HG03064 (cell line): Measurements from ENCODE around the gene SLC35F5.
"Not testable (repeated sequence)": the region's sequence is repeated elsewhere in the genome, so short reads cannot be mapped to it uniquely, and the experiment has no call there.

Experiments
- ATAC-seq: cut with Tn5 transposase; IDR thresholded peaks from one replicate; pipeline ENCODE4 v1.9.1; 2021; ENCODE audit warnings: low read depth; ENCODE audit not compliant: unreplicated experiment

SLC35F5 gene

GRCh38 chr2:113698892-113699447 is 57.5 kb downstream of the SLC35F5 start:
- no peak for ATAC-seq

- ATAC-seq = not testable (repeated sequence)
Observed at GRCh38 chr2:113698251-113698650, 58.2 kb downstream of the SLC35F5 start.

- no peak for ATAC-seq
Observed at GRCh38 chr2:113697516-113697915, 58.9 kb downstream of the SLC35F5 start.

GRCh38 chr2:113694438-113694837 is 62.0 kb downstream of the SLC35F5 start:
- ATAC-seq = no peak

- ATAC-seq = peak; percentile 79
Observed at GRCh38 chr2:113692698-113693428, 63.6 kb downstream of the SLC35F5 start.

- not testable (repeated sequence) for ATAC-seq
Observed at GRCh38 chr2:113690871-113691270, 65.6 kb downstream of the SLC35F5 start.

- ATAC-seq = no peak
Observed at GRCh38 chr2:113686537-113686936, 69.9 kb downstream of the SLC35F5 start.

GRCh38 chr2:113685471-113685870 is 71.0 kb downstream of the SLC35F5 start:
- no peak for ATAC-seq

GRCh38 chr2:113679457-113679856 is 77.0 kb downstream of the SLC35F5 start:
- ATAC-seq = no peak

- ATAC-seq = no peak
Observed at GRCh38 chr2:113677330-113677729, 79.1 kb downstream of the SLC35F5 start.

GRCh38 chr2:113676623-113677266 is 79.7 kb downstream of the SLC35F5 start:
- no peak for ATAC-seq

GRCh38 chr2:113675875-113676274 is 80.6 kb downstream of the SLC35F5 start:
- no peak for ATAC-seq

GRCh38 chr2:113672326-113672932 is 84.0 kb downstream of the SLC35F5 start:
- ATAC-seq = no peak

GRCh38 chr2:113669013-113669412 is 87.4 kb downstream of the SLC35F5 start:
- not testable (repeated sequence) for ATAC-seq

- not testable (repeated sequence) for ATAC-seq
Observed at GRCh38 chr2:113664761-113665533, 91.5 kb downstream of the SLC35F5 start.

GRCh38 chr2:113663285-113664060 is 93.0 kb downstream of the SLC35F5 start:
- ATAC-seq = not testable (repeated sequence)
